ENCODE data around the gene PAK6.

DNA sequence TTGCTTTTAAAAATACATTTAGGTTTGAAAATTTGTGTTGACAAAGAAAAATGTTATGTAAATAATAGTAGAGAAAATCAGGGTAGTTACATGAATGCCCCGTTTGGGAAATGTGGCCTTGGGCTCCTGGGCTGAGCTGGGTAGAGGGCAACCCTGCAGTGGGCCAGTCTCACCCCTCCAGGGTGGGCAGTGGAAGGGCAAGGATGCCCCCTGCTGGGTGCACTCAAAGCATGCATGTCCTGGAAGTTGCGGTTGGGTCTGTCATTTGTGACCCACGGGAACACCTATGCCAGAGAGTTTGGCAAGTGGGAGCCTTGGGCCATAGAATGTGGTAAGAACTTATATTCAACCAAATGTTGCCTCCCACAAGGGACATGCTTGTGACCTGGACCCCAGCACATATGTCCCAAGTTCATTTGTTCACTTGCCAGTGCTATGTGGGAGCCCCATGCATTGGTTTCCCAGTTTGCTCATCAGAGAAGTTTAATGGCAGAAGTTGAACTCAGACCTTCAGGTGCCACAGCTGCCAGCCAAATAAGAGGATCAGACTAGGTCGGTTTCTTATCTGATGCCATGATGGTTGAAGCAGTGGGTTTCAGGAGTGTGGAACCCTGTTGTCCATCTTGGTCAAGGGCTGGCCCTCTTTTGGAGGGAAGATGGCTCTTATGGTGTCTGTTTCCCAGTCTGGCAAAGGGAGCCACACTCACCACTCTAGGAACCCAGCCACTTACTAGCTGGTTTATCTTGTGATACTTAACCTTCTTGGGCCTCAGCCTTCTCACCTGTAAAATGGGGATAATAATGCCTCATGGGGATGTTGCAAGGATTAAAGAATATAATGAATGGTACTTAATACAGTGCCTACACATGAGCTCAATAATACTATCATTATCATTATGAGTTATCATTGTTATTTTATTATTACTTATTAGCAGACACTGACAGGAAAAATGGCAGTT is 71.4 kb downstream of the PAK6 start:
- TF ChIP-seq, protein P1, sequence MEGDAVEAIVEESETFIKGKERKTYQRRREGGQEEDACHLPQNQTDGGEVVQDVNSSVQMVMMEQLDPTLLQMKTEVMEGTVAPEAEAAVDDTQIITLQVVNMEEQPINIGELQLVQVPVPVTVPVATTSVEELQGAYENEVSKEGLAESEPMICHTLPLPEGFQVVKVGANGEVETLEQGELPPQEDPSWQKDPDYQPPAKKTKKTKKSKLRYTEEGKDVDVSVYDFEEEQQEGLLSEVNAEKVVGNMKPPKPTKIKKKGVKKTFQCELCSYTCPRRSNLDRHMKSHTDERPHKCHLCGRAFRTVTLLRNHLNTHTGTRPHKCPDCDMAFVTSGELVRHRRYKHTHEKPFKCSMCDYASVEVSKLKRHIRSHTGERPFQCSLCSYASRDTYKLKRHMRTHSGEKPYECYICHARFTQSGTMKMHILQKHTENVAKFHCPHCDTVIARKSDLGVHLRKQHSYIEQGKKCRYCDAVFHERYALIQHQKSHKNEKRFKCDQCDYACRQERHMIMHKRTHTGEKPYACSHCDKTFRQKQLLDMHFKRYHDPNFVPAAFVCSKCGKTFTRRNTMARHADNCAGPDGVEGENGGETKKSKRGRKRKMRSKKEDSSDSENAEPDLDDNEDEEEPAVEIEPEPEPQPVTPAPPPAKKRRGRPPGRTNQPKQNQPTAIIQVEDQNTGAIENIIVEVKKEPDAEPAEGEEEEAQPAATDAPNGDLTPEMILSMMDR (IDR thresholded peaks at IDR 0.05), result peak in 3 of 4 experiments; percentile 46 to 67 (median 63)
- TF ChIP-seq POLR2AphosphoS5 (IDR thresholded peaks at IDR 0.05) (no peak), POLR2A (IDR thresholded peaks at IDR 0.05) (no peak)

All from prostate gland (tissue), 2 donors.